ENCODE data around the gene RANBP9.
A peak's percentile ranks its signal among the peaks of the same experiment; 100 is the strongest.

RANBP9 gene

DNA sequence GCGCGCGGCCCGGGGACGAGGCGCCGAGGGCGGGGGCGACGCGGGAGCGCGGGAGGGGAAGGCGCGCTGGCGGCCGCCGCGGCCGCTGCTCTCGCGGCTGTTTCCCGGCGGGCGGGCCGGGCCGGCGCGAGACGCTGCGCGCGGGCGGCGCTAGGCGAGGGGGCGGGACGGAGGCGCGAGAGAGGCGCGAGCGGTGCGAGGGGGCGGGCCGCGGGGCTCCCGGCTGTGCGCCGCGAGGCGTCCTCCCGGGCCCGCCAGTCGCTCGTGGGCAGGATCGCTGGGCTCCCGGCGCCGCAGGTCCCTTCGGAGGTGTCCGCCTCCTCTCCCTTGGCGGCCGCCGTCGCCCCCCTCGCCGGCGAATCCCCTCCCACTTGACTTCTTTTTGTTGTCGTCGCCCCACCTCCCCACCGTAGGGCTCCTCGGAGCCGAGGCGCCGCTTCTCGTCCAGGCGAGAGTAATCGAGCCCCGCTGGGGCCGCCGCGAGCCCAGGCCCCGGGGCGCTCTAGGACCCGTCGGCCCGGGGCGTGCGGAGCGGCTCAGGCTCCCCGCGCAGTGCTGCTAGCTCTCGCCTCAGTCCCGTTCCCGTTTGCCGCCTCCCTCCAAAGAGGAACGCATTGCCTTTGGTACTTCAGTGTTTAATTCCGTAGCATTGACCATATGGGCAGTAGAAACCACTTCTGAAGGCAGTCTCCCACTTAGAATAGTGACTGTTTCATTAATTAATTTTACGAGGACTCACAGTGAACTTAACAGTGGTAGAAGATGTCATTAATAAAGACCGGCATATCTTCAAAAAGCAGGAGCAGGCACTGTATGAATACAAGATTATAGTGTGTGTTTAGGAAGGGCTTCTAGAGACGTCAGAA is at the start of gene RANBP9:
Gene RANBP9 (minus strand): TSS at position 103 of the 866 bp plus-strand sequence. CDS start 330 bp downstream, outside the sequence.
- peak; percentile 93 for DNase-seq (ENCODE audit: low spot score)

DNA sequence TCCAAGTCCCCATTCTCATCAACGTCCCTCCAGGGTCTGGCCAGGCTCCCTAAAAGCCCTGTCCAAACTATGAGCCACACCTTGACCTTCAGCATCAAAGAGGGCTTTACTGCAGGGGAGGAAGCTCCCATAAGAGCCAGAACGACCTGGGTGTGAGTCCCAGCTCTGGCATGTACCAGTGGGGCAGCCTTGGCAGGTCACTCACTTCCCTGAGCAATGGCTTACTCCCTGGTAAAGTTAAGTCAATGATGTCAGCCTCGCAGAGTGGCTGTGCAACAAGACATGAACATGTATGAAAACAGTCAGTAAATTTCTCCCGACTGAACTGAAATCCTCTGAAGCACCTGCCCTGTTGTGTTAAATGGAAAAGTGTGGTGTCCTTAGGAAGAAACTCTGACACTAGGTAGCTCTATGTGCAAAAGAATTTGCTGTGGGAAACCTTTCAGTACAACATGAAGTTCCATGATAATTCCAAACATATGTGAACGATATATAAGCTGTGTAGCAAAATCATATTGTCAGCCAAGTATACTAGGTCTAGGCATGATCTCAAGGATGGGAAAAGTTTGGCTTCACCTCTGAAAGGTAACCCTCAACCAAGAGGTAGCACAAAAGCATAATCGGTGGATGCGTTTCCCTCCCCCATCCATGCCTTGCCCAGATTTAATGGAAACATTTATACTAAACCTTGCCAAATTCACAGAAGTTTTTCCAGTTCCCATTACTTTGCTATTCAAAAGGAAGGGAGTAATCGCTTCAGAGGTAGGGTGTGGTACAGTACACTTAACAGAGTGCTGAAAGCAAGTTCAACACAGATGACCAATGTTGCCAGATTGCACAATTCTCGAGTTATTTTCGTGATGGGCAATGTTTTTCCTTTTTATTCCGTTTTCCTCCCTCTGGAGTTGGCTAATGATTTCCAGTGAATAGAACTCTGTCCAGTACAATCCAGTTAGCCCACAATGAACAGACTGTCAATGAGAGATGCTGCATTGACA is 49.0 kb upstream of the RANBP9 start:
- no peak for DNase-seq (ENCODE audit: low spot score)

DNA sequence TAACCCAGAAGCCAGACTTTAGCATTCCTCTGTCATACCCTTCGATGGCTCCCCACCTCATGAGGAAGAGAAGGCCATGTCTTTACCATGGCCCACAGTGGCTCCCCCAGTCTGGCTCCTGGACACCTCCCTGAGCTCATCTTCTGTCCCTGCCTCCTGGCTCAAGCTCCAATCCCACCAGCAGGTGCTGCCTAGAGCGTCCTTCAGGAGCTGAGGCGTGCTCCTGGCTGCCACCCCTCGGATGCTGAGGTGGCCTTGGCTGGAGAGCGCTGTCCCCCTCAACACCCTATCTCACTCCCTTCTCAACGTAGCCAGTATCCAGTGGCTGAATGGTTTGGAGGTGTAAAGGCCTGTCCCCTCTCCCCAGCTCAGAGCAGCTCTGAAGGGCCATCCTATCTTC is 47.4 kb upstream of the RANBP9 start:
- no peak for DNase-seq (ENCODE audit: low spot score)

DNA sequence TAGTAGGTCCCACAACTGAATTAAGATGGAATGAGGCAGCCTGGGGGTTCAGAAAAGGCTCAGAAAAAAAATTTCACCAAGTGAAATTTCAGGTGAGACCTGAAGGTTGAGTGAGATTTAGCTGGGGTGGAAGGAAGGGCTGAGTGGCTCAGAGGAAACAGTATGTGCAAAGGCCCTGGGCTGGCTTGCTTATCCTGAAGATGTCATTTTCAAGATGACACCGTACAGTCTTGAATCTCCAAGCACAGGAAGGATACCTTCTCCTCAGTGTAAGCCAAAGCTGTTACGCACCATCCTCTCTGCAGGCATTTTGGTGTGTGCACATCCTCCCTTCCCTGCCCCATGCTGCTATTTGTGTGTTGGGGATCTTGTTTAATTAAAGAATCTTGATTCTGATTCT is 43.0 kb upstream of the RANBP9 start:
- no peak for DNase-seq (ENCODE audit: low spot score)

DNA sequence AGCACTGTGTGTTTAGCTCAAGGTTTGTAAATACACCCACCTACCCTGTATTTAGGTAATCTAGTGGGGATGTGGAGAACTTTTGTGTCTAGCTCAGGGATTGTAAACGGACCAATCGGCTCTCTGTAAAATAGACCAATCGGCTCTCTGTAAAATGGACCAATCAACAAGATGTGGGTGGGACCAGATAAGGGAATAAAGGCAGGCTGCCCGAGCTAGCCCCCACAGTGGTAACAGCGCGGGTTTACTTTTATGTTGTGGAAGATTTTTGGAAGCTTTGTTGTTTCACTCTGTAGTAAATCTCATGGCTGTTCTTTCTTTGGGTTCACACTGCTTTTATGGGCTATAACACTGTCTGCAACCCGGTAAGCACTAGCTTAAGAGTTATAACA is 32.1 kb upstream of the RANBP9 start:
- DNase-seq (ENCODE audit: low spot score), result no peak

DNA sequence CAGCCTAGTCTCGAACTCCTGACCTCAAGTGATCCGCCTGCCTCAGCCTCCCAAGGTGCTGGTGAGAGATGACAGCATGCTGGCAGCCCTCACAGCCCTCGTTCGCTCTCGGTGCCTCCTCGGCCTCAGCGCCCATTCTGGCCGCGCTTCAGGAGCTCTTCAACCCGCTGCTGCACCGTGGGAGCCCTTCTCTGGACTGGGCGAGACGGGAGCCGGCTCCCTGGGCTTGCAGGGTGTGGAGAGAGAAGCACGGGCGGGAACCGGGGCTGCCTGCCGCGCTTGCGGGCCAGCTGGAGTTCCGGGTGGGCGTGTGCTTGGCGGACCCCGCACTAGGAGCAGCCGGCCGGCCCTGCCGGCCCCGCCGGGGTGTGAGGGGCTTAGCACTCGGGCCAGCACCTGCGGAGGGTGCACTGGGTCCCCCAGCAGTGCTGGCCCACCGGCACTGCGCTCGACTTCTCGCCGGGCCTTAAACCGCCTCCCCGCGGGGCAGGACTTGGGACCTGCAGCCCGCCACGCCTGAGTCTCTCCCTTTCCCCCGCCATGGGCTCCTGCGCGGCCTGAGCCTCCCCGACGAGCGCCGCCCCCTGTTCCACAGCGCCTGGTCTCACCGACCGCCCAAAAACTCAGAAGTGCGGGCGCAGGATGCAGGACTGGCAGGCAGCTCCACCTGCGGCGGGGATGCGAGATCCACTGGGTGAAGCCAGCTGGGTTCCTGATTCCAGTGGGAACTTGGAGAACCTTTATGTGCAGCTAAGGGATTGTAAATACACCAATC is 31.5 kb upstream of the RANBP9 start:
- DNase-seq (ENCODE audit: low spot score), result no peak

DNA sequence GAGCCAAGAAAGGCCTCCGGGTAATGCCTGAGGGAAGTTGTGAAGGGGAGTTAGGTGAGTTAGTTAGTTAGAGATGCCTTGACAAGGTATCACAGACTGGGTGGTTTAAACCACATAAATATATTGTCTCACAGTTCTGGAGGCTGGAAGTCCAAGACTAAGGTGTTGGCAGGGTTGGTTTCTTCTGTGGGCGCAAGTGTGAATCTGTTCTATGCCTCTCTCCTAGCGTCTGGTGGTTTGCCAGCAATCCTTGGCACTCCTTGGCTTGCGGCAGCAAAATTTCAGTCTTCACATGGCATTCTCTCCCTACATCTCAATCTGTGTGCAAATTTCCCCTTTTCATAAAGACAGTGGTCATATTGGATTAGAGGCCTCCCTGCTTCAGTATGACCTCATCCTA is 29.7 kb upstream of the RANBP9 start:
- DNase-seq (ENCODE audit: low spot score), result no peak

DNA sequence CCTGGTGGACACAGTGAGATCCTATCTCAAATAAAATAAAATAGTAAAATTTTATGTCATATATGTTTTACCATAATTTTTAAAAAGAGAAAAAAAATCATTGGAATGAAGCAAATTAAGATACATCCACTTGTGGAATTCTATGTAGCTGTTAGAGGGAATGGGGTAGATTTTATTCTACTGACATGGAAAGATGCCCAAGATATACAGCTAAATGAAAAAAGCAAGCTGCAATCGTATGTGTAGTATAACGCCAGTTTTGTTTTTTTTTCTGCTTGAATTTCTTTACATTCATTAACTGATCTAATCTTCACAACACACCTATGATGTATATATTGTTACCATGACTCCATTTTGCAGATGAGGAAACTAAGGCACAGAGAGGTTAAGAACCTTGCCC is 23.4 kb upstream of the RANBP9 start:
- DNase-seq (ENCODE audit: low spot score), result no peak

DNA sequence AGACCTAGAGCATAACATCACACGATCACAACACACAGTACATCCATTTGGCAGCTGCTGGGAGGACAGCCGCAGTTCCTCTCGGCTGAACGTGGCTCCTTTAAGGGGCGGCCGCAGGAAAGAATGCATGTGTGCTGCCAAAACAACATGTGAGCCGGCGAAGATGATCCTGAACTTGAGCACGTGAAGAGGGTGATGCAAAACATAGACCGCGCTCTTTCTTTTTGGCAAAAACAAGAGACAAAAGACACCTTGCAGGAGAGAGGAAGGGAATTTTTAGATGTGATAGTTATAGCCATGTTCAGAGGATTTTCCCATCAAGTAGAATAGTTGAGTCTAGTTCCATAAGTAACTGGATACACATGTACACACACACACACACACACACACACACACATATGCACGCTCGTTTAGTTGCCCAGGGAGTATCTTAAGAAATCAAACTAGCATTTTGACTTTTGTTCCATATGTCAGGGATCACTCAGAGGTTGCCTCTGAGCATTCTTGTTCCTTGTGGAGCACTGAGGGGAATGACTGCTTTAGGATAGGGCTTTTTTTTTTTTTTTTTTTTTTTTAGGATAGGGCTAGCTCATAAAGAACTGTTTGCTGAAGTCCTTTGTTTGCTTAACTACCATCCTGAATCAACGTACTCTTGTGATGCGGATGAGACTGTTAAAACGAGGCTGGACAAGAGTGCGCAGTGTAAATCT is 21.7 kb upstream of the RANBP9 start:
- DNase-seq (ENCODE audit: low spot score), result peak; percentile 58

DNA sequence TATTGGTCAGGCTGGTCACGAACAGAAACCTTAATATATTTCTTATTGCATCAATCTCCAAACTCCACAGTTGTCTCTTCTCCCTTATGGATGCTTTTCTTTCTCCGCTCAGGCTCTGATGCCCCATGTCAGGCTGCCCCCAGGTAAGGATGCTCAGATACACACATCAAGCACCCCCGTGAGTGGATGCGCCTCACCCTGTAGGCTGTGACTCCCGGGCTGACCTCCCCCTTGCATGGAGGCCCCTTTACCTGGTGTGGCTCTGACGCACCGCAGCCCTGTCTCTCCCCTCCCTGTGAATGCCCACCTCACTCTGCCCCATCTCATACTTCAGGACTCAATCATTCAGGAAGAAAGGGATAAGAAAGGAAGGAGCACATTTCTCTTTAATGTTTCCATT is 19.1 kb upstream of the RANBP9 start:
- no peak for DNase-seq (ENCODE audit: low spot score)

DNA sequence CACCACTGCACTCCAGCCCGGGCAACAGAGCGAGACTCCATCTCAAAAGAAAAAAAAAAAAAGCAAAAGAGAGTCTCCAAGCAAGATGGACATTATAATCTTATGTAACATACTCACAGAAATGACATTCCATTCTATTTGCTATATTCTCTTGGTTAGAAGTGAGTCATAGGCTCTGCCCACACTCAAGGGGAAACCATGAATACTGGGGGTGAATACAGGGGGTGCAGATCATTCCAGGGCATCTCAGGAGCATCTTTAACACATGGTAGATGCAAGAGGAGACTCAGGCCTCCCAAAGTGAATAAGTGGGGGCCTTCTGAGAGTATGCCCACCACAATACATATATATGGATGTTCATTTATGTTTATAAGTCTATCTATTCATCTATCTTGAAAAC is 18.3 kb upstream of the RANBP9 start:
- no peak for DNase-seq (ENCODE audit: low spot score)

DNA sequence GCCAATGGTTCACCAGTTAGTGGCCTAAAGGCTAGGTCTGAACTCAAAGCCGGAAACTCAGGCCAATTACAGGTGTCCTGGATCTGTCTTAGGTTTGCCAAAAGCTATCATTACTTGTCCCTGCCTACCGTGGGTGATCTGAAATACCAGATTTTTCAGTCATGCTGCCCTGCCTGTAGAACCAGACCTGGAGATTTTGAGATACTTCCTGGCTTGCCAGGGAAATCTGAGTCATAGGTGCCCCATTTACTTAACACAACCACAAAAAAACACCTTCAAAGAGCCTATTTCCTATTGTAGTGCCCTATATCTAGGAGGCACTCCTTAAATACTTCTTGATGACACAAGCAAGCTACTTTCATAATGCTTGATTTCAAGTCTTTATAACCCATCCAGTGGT is 13.9 kb upstream of the RANBP9 start:
- no peak for DNase-seq (ENCODE audit: low spot score)

DNA sequence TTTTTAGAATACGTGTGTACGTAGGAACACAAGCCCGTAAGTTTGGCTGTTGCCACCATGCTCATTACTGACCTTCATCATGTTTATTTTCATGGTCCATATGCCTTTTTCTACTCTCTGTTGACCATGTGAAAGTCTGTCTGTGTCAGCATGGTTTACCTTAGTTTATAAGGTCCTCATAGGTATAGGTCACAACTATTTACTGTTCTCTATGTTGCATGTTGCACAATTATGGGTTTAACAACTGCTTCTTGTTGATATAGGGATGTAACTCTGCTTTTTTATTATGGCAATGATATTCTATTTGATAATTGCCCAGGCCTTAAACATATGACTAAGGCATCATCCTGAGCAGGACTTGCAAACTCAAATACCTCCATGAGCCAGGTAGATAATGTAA is 13.4 kb upstream of the RANBP9 start:
- DNase-seq (ENCODE audit: low spot score), result no peak

DNA sequence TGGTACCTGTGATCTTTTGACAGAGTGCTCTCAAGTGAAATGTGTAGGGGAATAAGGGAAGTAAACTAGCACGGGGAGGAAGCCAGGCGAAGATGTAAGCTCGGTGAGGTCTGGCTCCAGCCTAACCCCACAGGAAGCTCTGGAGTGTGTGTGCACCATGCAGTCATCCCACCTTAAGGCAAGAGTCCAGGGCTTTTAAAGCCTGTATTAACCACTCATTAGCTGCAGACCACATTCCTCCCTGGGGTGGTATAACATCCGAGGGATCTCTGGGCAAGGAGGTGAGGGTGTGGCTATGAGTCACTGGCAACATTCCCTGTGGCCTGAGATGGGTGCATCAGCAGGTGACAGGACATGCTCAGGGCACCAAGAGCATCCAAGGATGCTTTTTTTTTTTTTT is 12.5 kb upstream of the RANBP9 start:
- DNase-seq (ENCODE audit: low spot score), result no peak

DNA sequence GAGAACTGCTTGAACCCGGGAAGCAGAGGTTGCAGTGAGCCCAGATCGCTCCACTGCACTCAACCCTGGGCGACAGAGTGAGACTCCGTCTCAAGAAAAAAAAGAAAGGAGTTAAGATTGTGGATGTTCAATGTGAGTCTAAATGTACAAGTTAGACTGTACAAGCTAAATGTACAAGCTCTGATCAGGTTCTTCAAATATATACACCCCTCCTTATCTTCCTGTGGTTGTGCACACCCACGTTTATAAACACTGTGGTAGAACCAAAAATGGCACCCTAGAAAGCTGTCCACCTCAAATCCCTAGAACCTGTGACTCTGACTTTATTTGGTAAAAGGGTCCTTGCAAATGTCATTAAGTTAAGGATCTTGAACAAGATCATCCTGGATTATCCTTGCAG is 11.2 kb upstream of the RANBP9 start:
- DNase-seq (ENCODE audit: low spot score), result no peak

DNA sequence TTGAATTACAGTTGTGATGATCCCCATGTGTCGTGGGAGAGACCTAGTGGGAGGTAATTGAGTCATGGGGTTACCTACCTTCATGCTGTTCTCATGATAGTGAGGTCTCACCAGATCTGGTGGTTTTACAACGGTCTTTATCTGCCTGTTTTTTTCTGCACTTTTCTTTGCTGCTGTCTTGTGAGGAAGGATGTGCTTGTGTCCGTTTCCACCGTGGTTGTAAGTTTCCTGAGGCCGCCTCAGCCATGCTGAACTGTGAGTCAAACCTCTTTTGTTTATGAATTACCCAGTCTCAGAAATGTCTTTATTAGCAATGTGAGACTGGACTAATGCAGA is 6.5 kb upstream of the RANBP9 start:
- DNase-seq (ENCODE audit: low spot score), result no peak

DNA sequence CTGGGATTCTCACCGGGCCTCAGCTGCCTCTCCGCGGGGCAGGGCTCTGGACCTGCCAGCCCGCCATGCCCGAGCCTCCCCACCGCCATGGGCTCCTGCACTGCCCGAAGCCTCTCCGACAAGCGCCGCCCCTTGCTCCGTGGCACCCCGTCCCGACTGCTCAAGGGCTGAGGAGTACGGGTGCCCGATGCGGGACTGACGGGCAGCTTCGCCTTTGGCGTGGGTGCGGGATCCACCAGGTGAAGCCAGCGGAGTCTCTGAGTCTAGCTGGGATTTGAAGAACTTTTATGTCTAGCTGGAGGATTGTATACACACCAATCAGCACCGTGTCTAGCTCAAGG is 5.3 kb upstream of the RANBP9 start:
- DNase-seq (ENCODE audit: low spot score), result no peak

DNA sequence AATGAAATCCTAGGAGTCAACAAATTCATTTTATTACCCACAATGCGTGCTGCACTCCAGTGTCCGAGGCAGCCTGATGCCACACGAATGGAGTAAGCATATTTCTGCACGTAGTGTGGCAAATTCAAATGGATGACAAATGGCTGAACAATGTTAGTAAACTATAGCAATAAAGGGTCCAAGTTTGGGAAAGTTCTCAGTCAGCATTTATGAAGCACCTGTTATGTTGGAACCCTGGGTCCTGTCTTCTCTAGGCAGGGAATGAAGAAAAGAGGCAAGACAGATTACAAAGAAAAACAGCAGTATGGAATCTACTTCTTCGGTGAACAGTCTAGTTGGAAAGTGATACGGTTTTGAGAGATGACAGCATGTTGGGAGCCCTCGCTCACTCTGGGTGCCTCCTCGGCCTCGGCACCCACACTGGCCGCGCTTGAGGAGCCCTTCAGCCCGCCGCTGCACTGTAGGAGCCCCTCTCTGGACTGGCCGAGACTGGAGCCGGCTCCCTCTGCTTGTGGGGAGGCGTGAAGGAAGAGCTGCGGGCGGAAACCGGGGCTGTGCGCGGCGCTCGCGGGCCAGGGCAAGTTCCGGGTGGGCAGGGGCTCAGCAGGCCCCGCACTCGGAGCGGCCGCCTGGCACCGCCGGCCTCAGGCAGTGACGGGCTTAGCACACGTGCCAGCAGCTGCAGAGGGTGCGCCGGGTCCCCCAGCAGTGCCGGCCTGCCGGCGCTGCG is 4.8 kb upstream of the RANBP9 start:
- DNase-seq (ENCODE audit: low spot score), result no peak

DNA sequence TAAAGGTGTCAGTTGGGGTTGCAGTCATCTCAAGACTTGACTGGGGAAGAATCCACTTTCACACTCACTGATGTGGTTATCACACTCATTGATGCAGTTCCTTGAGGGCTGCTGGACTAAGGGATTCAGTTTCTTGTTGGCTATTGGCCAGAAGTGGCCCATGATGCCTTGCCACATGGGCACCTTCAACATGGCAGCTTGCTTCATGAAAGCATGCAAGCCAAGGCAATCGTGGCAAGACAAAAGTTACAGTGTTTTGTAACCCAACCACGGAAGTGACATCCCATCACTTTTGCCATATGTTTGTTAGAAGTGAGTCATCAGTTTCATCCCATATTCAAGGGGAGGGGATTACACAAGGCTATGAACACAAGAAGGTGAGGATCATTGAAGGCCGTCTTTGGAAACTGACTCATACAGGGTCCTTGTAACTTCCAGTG is 3.8 kb upstream of the RANBP9 start:
- DNase-seq (ENCODE audit: low spot score), result no peak

DNA sequence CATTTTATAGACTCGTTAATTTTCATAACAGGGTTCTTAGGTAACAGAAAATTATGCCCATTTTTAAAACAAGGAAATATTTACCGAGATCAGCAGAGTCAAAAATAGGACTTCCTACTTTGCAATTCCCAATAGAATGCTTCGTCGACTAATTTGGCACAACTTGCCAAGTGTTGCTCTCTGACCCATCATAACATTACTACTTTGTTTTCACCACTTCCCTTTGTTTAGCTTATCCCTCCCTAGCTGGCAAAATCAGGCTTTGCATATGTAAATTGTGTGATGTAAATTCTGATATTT is 914 bp upstream of the RANBP9 start:
- no peak for DNase-seq (ENCODE audit: low spot score)

DNA sequence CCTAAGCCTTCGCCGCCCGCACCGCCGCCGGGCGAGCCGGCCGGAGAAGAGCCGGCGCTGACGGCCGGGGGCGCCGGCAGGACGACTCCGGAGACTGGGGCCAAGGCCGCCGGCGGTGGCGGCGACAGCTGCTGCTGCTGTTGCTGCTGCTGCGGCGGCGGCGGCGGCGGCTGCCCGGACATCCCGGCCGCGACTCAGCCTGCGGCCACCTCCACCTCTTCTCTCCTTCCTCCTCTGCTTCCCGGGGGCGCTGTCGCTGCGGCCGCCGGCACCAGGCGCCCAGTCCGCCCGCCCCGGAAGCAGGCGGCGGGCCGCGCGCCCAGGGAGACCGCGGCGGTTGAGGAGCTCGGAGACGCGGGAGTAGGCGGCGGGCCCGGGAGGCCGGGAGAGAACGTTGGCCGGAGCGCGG is 307 bp downstream of the RANBP9 start:
- no peak for DNase-seq (ENCODE audit: low spot score)

Measured in iPS-NIHi11 (cell line).